GM12878 (cell line): ENCODE measurements around the gene PANK1. TPM values are rescaled to one million over a fixed set of nuclear protein-coding genes. Genes with fewer than 3 reads are reported as not detected.
A peak's percentile ranks its signal among the peaks of the same experiment; 100 is the strongest.

Source experiments
- ATF7 ChIP-seq: fragments of 450-650 bp; IDR thresholded peaks from 2 replicates; pipeline ENCODE4 v1.6.1; 2016; ENCODE audit warnings: low read depth, mild to moderate bottlenecking
- CBX5 ChIP-seq: sonication (generic); IDR thresholded peaks from 2 replicates; pipeline ENCODE4 v1.6.1; 2016; ENCODE audit warnings: low read depth, moderate library complexity, mild to moderate bottlenecking, inconsistent platforms
- CHD1 ChIP-seq: IDR thresholded peaks from 2 replicates; pipeline ENCODE4 v1.6.1; 2012; ENCODE audit warnings: low read depth, low read length, improper control_type of control experiment
- CREM ChIP-seq: IDR thresholded peaks from 2 replicates; pipeline ENCODE4 v1.6.1; 2014; ENCODE audit warnings: antibody characterized with exemption, low read depth
- IKZF2 ChIP-seq, 2 experiments: fragments of 450-650 bp; IDR thresholded peaks; 2 replicates each; pipeline ENCODE4 v1.6.1; 2017; ENCODE audit warnings: mild to moderate bottlenecking in 2 of 2, moderate library complexity in 2 of 2
- JUND ChIP-seq: IDR thresholded peaks from 2 replicates; pipeline ENCODE4 v1.6.1; 2012; ENCODE audit warnings: low read depth, mild to moderate bottlenecking, low read length, improper control_type of control experiment, moderate library complexity
- LARP7 ChIP-seq: fragments of 450-650 bp; IDR thresholded peaks from 2 replicates; pipeline ENCODE4 v1.6.1; 2017; ENCODE audit warnings: mild to moderate bottlenecking
- MEF2B ChIP-seq: fragments of 450-650 bp; IDR thresholded peaks from 2 replicates; pipeline ENCODE4 v1.6.1; 2018; ENCODE audit warnings: mild to moderate bottlenecking, moderate library complexity; ENCODE audit not compliant: partially characterized antibody, poor library complexity, severe bottlenecking
- MTA2 ChIP-seq: fragments of 450-650 bp; IDR thresholded peaks from 2 replicates; pipeline ENCODE4 v1.6.1; 2016; ENCODE audit warnings: low read depth, mild to moderate bottlenecking, moderate library complexity
- NFXL1 ChIP-seq: fragments of 450-650 bp; IDR thresholded peaks from 2 replicates; pipeline ENCODE4 v1.6.1; 2017; ENCODE audit warnings: antibody characterized with exemption, mild to moderate bottlenecking, borderline replicate concordance
- NRF1 ChIP-seq: conservative IDR thresholded peaks from 2 replicates; pipeline ENCODE4 v1.6.1; 2011; ENCODE audit warnings: mild to moderate bottlenecking, low read depth, low read length, improper control_type of control experiment
- RAD21 ChIP-seq: IDR thresholded peaks from 2 replicates; pipeline ENCODE4 v1.6.1; 2011; ENCODE audit warnings: mild to moderate bottlenecking, low read depth, low read length, moderate library complexity; ENCODE audit not compliant: insufficient read depth
- RCOR1 ChIP-seq: conservative IDR thresholded peaks from 2 replicates; pipeline ENCODE4 v1.6.1; 2012; ENCODE audit warnings: low read depth, low read length, improper control_type of control experiment
- SIX5 ChIP-seq: IDR thresholded peaks from 2 replicates; pipeline ENCODE4 v1.6.1; 2011; ENCODE audit warnings: mild to moderate bottlenecking, low read depth, low read length, moderate library complexity; ENCODE audit not compliant: severe bottlenecking
- SMAD5 ChIP-seq: IDR thresholded peaks from 2 replicates; pipeline ENCODE4 v1.6.1; 2016; ENCODE audit warnings: antibody characterized with exemption, low read depth
- SREBF1 ChIP-seq: IDR thresholded peaks from 2 replicates; pipeline ENCODE4 v1.6.1; 2012; ENCODE audit warnings: mild to moderate bottlenecking, low read length
- STAT1 ChIP-seq: fragments of 450-650 bp; conservative IDR thresholded peaks from 2 replicates; pipeline ENCODE4 v1.6.1; 2014; ENCODE audit warnings: antibody characterized with exemption, mild to moderate bottlenecking
- TARDBP ChIP-seq: IDR thresholded peaks from 2 replicates; pipeline ENCODE4 v1.6.1; 2016; ENCODE audit warnings: borderline replicate concordance
- TBL1XR1 ChIP-seq: IDR thresholded peaks from 2 replicates; pipeline ENCODE4 v1.6.1; 2012; ENCODE audit warnings: low read depth, low read length, improper control_type of control experiment
- TCF3 ChIP-seq: IDR thresholded peaks from 2 replicates; pipeline ENCODE4 v1.6.1; 2012; ENCODE audit warnings: low read depth, mild to moderate bottlenecking, low read length, borderline replicate concordance; ENCODE audit not compliant: insufficient read depth
- TCF7 ChIP-seq: IDR thresholded peaks from 2 replicates; pipeline ENCODE4 v1.6.1; 2014; ENCODE audit warnings: antibody characterized with exemption, borderline replicate concordance
- ZNF384 ChIP-seq: IDR thresholded peaks from 2 replicates; pipeline ENCODE4 v1.6.1; 2012; ENCODE audit warnings: low read depth, mild to moderate bottlenecking, low read length, improper control_type of control experiment, borderline replicate concordance
- ZNF622 ChIP-seq: fragments of 450-650 bp; IDR thresholded peaks from 2 replicates; pipeline ENCODE4 v1.6.1; 2017; ENCODE audit warnings: mild to moderate bottlenecking, inconsistent platforms
- polyA plus RNA-seq, 11 experiments: library from polyadenylated mRNA; depleted of rRNA in 4 of 11; unstranded in 6 of 11; stranded (reverse) in 5 of 11; fragments of >200 nt; fragmentation: Nextera tagmentation in 4 of 11; fragmentation: Illumina TruSeq in 1 of 11; extraction: Ambion mirVana in 4 of 11; extraction: Trizol in 1 of 11; gene quantifications; 1 replicate in 1 of 11; 2 replicates in 10 of 11; pipeline versions ENCODE4 v1.2.1 to v1.2.3, GENCODE V29; 2011 to 2016; ENCODE audit warnings: inconsistent platforms in 2 of 11, missing spikeins in 2 of 11, low read depth in 1 of 11
- total RNA-seq, 4 experiments: library from RNA; depleted of rRNA in 3 of 4; stranded (reverse); fragments of >200 nt in 3 of 4; fragmentation: Illumina TruSeq in 1 of 4; extraction: Trizol in 1 of 4; gene quantifications; 2 replicates each; pipeline versions ENCODE4 v1.2.1 to v1.2.3, GENCODE V29; 2013 to 2021
- TF ChIP-seq, protein P1 (sequence below): IDR thresholded peaks from 2 replicates; pipeline ENCODE4 v1.6.1; 2011; ENCODE audit warnings: low read depth, low read length, improper control_type of control experiment, borderline replicate concordance
- TF ChIP-seq, protein P2 (sequence below): fragments of 450-650 bp; IDR thresholded peaks from 2 replicates; pipeline ENCODE4 v1.6.1; 2017; ENCODE audit warnings: mild to moderate bottlenecking, moderate library complexity
- TF ChIP-seq, protein P3 (sequence below): IDR thresholded peaks from 2 replicates; pipeline ENCODE4 v1.6.1; 2011; ENCODE audit warnings: low read depth, mild to moderate bottlenecking, low read length, moderate library complexity, borderline replicate concordance; ENCODE audit errors: extremely low read depth

Gene PANK1
- total and polyA plus RNA-seq, 10 of the 15 experiments (the other 5 are each of a cell fraction or from before 2014, with no cell fraction given): 1.9 to 10.6 (median 5.8) TPM

DNA sequence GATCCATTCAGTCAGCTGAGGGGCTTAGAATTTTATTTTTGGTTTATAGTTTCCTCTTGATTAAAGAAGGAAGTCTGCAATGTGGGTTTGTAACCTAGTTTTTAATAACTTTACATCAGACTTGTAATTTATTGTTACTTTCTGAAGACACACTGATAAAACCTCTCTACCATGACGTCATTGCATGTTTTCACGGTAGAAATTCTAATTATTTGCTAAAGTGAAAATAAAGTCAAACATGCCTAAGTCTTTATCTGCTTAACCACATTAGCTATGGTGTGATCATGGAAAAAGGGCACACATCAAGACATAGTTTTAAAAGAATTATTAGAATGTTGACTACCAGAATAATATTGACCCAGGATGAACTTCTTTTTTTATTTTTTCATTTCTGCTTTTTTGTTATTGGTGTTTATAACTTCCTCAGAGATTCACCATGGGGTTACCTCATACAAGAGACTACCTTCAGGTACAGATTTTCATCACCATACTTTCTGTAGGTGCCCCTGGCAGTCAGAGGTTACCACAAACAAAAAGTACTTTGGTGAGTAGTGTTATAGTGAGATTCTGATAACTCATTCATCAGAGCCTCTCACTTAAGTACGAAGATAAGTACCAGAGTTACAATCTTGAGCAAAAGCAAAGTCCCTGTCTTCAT lies 7.0 kb upstream of the PANK1 start (continued):
- TF ChIP-seq RCOR1 (no peak), TBL1XR1 (0 out of 2 replicates have a peak, but pooled peaks have one; percentile 43), MTA2 (0 out of 2 replicates have a peak, but pooled peaks have one; percentile 38), LARP7 (no peak), NRF1 (no peak), ZNF622 (no peak), TCF3 (no peak), CBX5 (no peak), SMAD5 (no peak), SREBF1 (no peak), TCF7 (no peak), CHD1 (no peak), IKZF2 (IDR thresholded peaks at IDR 0.05) (peak; percentile 11 to 43; a peak in 2 of 4 replicates), RAD21 (no peak), JUND (no peak), TARDBP (no peak), NFXL1 (no peak), SIX5 (no peak), ZNF384 (peak; percentile 56; the same call in 1 of the 2 replicates), CREM (peak; percentile 8), STAT1 (no peak), MEF2B (no peak), ATF7 (peak; percentile 99)
- TF ChIP-seq, protein P1, sequence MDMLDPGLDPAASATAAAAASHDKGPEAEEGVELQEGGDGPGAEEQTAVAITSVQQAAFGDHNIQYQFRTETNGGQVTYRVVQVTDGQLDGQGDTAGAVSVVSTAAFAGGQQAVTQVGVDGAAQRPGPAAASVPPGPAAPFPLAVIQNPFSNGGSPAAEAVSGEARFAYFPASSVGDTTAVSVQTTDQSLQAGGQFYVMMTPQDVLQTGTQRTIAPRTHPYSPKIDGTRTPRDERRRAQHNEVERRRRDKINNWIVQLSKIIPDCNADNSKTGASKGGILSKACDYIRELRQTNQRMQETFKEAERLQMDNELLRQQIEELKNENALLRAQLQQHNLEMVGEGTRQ: no peak
- TF ChIP-seq, protein P2, sequence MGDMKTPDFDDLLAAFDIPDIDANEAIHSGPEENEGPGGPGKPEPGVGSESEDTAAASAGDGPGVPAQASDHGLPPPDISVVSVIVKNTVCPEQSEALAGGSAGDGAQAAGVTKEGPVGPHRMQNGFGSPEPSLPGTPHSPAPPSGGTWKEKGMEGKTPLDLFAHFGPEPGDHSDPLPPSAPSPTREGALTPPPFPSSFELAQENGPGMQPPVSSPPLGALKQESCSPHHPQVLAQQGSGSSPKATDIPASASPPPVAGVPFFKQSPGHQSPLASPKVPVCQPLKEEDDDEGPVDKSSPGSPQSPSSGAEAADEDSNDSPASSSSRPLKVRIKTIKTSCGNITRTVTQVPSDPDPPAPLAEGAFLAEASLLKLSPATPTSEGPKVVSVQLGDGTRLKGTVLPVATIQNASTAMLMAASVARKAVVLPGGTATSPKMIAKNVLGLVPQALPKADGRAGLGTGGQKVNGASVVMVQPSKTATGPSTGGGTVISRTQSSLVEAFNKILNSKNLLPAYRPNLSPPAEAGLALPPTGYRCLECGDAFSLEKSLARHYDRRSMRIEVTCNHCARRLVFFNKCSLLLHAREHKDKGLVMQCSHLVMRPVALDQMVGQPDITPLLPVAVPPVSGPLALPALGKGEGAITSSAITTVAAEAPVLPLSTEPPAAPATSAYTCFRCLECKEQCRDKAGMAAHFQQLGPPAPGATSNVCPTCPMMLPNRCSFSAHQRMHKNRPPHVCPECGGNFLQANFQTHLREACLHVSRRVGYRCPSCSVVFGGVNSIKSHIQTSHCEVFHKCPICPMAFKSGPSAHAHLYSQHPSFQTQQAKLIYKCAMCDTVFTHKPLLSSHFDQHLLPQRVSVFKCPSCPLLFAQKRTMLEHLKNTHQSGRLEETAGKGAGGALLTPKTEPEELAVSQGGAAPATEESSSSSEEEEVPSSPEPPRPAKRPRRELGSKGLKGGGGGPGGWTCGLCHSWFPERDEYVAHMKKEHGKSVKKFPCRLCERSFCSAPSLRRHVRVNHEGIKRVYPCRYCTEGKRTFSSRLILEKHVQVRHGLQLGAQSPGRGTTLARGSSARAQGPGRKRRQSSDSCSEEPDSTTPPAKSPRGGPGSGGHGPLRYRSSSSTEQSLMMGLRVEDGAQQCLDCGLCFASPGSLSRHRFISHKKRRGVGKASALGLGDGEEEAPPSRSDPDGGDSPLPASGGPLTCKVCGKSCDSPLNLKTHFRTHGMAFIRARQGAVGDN: no peak
- TF ChIP-seq, protein P3, sequence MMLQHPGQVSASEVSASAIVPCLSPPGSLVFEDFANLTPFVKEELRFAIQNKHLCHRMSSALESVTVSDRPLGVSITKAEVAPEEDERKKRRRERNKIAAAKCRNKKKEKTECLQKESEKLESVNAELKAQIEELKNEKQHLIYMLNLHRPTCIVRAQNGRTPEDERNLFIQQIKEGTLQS: no peak
